ENCODE data around the gene PTGER1. TPM values are rescaled to one million over a fixed set of nuclear protein-coding genes. Genes with fewer than 3 reads are reported as not detected.

The PTGER1 gene
- total RNA-seq (2014; rRNA removed; shearing (Covaris generic)), result 0.22 and 0.35 TPM in 2 replicates

DNA sequence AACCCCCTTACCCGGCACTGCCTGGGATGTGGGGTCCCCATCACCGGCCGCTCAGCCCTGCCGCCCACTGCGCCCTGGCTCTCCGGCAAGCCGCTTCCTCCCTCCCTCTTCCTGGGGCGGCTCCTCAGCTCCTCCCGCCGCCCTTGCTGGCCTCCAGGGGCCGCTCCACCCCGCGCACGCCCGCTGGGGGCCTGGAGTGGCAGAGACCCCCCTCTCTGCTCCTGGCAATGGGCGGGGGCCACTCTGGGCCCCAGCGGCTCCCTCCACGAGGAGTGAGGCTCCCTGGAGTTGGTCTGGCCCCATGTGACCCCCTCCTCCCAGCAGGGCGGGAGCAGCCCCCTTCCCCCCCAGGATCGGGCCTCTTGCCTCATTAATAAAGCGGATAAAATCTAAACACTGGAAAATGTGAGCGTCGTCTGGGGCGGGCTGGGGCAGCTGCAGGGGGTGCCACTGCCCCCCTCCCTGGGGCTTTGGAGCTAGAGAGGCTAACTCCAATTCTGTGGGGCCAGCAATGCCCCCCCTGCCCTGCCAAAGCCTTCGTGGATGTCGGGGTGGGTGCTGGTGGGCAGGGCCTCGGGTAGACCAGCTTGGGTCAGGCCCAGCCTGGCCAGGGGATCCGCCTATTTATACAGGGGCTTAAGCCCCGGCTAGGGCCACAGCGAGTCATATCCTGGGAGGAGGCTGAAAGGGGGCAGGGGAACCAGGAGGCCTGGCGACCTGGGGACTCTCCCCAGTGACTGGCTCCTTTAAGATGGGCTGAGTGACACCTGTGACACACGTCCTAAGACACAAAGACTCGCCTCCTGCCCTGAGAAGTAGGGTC is at the start of gene PTGER1:
PTGER1 (minus strand) TSS at position 104 of the 823 bp plus-strand sequence. CDS start 1,034 bp downstream, outside the sequence.
- DNase-seq, result peak; percentile 95
- Histone ChIP-seq H3K4me3 (ENCODE audit: insufficient read depth, low read depth, low read length) (peak within 1 kb of the TSS; percentile 22; the same call in 1 of the 2 replicates), H3K27me3 (ENCODE audit: control insufficient read depth, insufficient read depth, low read length) (no peaks in the 10 kb centered on the region), H3K36me3 (replicated peaks; ENCODE audit: control insufficient read depth, insufficient read depth, low read length) (peaks cover 2% of the 10 kb centered on the region; the same call in 1 of the 2 replicates)

DNA sequence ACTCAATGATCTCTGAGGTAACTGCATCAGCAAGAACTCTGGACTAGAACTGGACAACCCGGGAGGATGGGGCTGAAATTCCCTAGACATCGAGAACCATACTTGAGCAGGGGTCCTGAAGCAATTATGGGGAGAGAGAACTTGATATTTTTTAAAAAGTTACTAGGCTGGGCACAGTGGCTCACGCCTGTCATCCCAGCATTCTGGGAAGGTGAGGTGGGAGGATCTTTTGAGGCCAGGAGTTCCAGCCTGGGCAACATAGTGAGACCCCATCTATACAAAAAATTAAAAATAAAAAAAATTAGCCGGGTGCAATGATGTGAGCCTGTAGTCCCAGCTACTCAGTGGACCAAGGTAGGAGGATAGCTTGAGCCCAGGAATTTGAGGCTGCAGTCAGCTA is 45.4 kb upstream of the PTGER1 start:
- DNase-seq, result no peak
- H3K4me3 ChIP-seq (ENCODE audit: insufficient read depth, low read depth, low read length), result no peak overlapping the region
- H3K27me3 ChIP-seq (ENCODE audit: control insufficient read depth, insufficient read depth, low read length), result no peaks in the 10 kb centered on the region
- peaks cover 9% of the 10 kb centered on the region for H3K36me3 ChIP-seq (replicated peaks; ENCODE audit: control insufficient read depth, insufficient read depth, low read length)

GRCh38 chr19:14519860-14520407 is 44.8 kb upstream of the PTGER1 start:
- H3K36me3 ChIP-seq (replicated peaks; ENCODE audit: control insufficient read depth, insufficient read depth, low read length), result peaks cover 15% of the 10 kb centered on the region
- DNase-seq, result no peak
- H3K4me3 ChIP-seq (ENCODE audit: insufficient read depth, low read depth, low read length), result no peak overlapping the region
- H3K27me3 ChIP-seq (ENCODE audit: control insufficient read depth, insufficient read depth, low read length), result no peaks in the 10 kb centered on the region

DNA sequence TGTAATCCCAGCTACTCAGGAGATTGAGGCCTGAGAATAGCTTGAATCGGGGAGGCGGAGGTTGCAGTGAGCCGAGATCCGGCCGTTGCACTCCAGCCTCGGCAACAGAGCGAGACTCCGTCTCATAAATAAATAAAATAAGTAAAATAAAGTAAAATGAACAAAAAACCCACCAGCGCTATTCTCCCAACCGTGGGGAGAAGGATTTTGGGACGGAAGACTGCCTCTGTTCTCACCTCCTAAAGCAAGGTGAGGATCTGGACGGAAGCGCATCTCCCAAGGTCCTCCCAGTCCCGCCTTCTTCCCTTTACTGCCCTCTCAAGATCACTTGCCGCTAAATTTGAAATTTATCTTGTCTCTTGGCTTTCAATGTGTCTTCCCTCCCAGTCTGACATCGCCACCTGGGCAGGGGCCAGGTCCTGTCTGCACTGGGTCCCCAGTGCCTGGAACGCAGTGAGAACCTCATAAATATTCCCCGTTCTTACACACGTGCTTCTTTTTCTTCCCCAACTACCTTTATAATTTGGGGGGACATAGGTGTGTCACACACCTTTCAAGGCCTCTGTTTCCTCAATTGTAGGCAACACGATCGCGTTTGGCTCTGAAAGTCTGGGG is 44.2 kb upstream of the PTGER1 start:
- Histone ChIP-seq H3K27me3 (ENCODE audit: control insufficient read depth, insufficient read depth, low read length) (no peaks in the 10 kb centered on the region), H3K36me3 (replicated peaks; ENCODE audit: control insufficient read depth, insufficient read depth, low read length) (peaks cover 20% of the 10 kb centered on the region), H3K4me3 (ENCODE audit: insufficient read depth, low read depth, low read length) (no peak overlapping the region)
- no peak for DNase-seq

- no peaks in the 10 kb centered on the region for H3K27me3 ChIP-seq (ENCODE audit: control insufficient read depth, insufficient read depth, low read length)
- DNase-seq, result peak; percentile 94
Observed at GRCh38 chr19:14517840-14518505, 42.8 kb upstream of the PTGER1 start, which contains the start of gene DNAJB1. Gene DNAJB1 (minus strand): TSS chr19:14518397. CDS start chr19:14518349, 48 bp downstream.

GRCh38 chr19:14517446-14517839 is 42.3 kb upstream of the PTGER1 start:
- Histone ChIP-seq H3K36me3 (replicated peaks; ENCODE audit: control insufficient read depth, insufficient read depth, low read length) (peaks cover 20% of the 10 kb centered on the region), H3K4me3 (ENCODE audit: insufficient read depth, low read depth, low read length) (peak overlapping the region; percentile 98), H3K27me3 (ENCODE audit: control insufficient read depth, insufficient read depth, low read length) (no peaks in the 10 kb centered on the region)
- DNase-seq, result no peak

More at GRCh38 chr19:14517840-14518505, 42.8 kb upstream of the PTGER1 start, which contains the start of gene DNAJB1:
- H3K4me3 ChIP-seq (ENCODE audit: insufficient read depth, low read depth, low read length), result peak within 1 kb of the TSS; percentile 98
- peaks cover 20% of the 10 kb centered on the region for H3K36me3 ChIP-seq (replicated peaks; ENCODE audit: control insufficient read depth, insufficient read depth, low read length)

- Histone ChIP-seq H3K27me3 (ENCODE audit: control insufficient read depth, insufficient read depth, low read length) (no peaks in the 10 kb centered on the region), H3K36me3 (replicated peaks; ENCODE audit: control insufficient read depth, insufficient read depth, low read length) (peaks cover 20% of the 10 kb centered on the region), H3K4me3 (ENCODE audit: insufficient read depth, low read depth, low read length) (peak overlapping the region; percentile 98)
- no peak for DNase-seq
Observed at GRCh38 chr19:14516746-14517438, 41.7 kb upstream of the PTGER1 start.

- Histone ChIP-seq H3K27me3 (ENCODE audit: control insufficient read depth, insufficient read depth, low read length) (no peaks in the 10 kb centered on the region), H3K4me3 (ENCODE audit: insufficient read depth, low read depth, low read length) (no peak overlapping the region; the same call in 1 of the 2 replicates), H3K36me3 (replicated peaks; ENCODE audit: control insufficient read depth, insufficient read depth, low read length) (peaks cover 20% of the 10 kb centered on the region)
- no peak for DNase-seq
Observed at GRCh38 chr19:14516048-14516534, 40.9 kb upstream of the PTGER1 start.

GRCh38 chr19:14515501-14516047 is 40.4 kb upstream of the PTGER1 start:
- no peak overlapping the region for H3K4me3 ChIP-seq (ENCODE audit: insufficient read depth, low read depth, low read length)
- H3K27me3 ChIP-seq (ENCODE audit: control insufficient read depth, insufficient read depth, low read length), result no peaks in the 10 kb centered on the region
- DNase-seq, result no peak
- peaks cover 20% of the 10 kb centered on the region for H3K36me3 ChIP-seq (replicated peaks; ENCODE audit: control insufficient read depth, insufficient read depth, low read length)

GRCh38 chr19:14514215-14514863 is 39.2 kb upstream of the PTGER1 start:
- DNase-seq, result no peak
- Histone ChIP-seq H3K36me3 (replicated peaks; ENCODE audit: control insufficient read depth, insufficient read depth, low read length) (peaks cover 20% of the 10 kb centered on the region), H3K27me3 (ENCODE audit: control insufficient read depth, insufficient read depth, low read length) (no peaks in the 10 kb centered on the region), H3K4me3 (ENCODE audit: insufficient read depth, low read depth, low read length) (no peak overlapping the region)

- Histone ChIP-seq H3K27me3 (ENCODE audit: control insufficient read depth, insufficient read depth, low read length) (no peaks in the 10 kb centered on the region), H3K4me3 (ENCODE audit: insufficient read depth, low read depth, low read length) (no peak overlapping the region), H3K36me3 (replicated peaks; ENCODE audit: control insufficient read depth, insufficient read depth, low read length) (peaks cover 20% of the 10 kb centered on the region)
- no peak for DNase-seq
Observed at GRCh38 chr19:14512406-14512961, 37.3 kb upstream of the PTGER1 start.

- H3K4me3 ChIP-seq (ENCODE audit: insufficient read depth, low read depth, low read length), result no peak overlapping the region
- no peaks in the 10 kb centered on the region for H3K27me3 ChIP-seq (ENCODE audit: control insufficient read depth, insufficient read depth, low read length)
- no peak for DNase-seq
- peaks cover 17% of the 10 kb centered on the region for H3K36me3 ChIP-seq (replicated peaks; ENCODE audit: control insufficient read depth, insufficient read depth, low read length)
Observed at GRCh38 chr19:14511229-14511593, 36.1 kb upstream of the PTGER1 start.
